ENCODE results near the gene ATP5F1B. TPM values are rescaled to one million over a fixed set of nuclear protein-coding genes. Genes with fewer than 3 reads are reported as not detected.

The ATP5F1B gene
- total RNA-seq, 4 donors from 2014 or later = 293 to 326 (median 296) TPM

DNA sequence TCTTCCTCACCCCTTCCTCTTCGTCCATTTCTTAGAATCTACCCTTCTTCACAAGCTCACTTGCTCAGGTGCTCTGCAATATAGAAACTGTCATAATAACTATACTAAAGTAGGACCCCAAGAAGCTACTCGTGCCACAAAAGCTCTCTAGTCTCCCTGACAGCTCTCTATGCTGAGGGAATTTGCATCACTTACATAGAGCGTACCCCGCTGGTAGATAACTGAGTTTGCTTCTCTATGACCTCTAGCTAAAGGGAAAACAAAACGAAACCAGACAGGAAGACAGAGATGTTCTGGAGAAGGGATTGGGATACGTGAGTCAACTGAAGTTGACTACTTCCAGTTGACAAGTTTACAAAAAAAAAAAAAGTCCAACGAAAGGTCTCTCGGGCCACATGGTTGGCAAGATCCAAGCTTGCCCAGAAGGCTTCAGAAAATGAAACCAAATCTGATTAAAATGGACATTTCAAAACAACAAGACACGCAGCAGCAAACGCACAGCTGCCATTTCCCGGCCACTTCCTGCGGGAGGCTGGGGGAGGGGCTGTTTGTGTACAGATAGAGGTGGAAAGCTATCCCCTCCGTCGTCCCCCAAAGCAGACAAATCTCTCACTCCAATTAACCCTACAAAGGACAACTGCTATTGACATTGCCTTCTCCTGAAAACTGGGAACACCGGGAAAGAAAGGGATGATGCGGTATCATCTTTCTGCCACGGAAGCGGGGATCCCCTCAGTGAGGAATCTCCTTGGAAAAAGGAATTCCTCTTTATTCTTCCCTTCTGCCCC, 16.9 kb downstream of the ATP5F1B start:
- WGBS, 2 donors = 0 to 1% methylated on average over 18 of the region's 18 CpGs
- H3K27me3 ChIP-seq = no peaks in the 10 kb centered on the region
- peak; percentile 54 to 81 for DNase-seq (ENCODE audit: low spot score in 2 of 2)
- H3K4me1 ChIP-seq = peaks cover 0 to 80% (median 50%) of the 10 kb centered on the region in 4 donors
- H3K9me3 ChIP-seq = no peaks in the 10 kb centered on the region
- H3K4me3 ChIP-seq = peak overlapping the region; percentile 96 to 100 (median 98)
- TF ChIP-seq, protein P1, sequence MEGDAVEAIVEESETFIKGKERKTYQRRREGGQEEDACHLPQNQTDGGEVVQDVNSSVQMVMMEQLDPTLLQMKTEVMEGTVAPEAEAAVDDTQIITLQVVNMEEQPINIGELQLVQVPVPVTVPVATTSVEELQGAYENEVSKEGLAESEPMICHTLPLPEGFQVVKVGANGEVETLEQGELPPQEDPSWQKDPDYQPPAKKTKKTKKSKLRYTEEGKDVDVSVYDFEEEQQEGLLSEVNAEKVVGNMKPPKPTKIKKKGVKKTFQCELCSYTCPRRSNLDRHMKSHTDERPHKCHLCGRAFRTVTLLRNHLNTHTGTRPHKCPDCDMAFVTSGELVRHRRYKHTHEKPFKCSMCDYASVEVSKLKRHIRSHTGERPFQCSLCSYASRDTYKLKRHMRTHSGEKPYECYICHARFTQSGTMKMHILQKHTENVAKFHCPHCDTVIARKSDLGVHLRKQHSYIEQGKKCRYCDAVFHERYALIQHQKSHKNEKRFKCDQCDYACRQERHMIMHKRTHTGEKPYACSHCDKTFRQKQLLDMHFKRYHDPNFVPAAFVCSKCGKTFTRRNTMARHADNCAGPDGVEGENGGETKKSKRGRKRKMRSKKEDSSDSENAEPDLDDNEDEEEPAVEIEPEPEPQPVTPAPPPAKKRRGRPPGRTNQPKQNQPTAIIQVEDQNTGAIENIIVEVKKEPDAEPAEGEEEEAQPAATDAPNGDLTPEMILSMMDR (IDR thresholded peaks at IDR 0.05) = no peak
- peak; percentile 18 to 70 for TF ChIP-seq EP300 (IDR thresholded peaks at IDR 0.05)
- TF ChIP-seq POLR2A (IDR thresholded peaks at IDR 0.05) = peak in 1 of 2 donors; percentile 35
- peak overlapping the region; percentile 93 to 99 (median 96) for H3K27ac ChIP-seq
- H3K36me3 ChIP-seq = no peaks in the 10 kb centered on the region

DNA sequence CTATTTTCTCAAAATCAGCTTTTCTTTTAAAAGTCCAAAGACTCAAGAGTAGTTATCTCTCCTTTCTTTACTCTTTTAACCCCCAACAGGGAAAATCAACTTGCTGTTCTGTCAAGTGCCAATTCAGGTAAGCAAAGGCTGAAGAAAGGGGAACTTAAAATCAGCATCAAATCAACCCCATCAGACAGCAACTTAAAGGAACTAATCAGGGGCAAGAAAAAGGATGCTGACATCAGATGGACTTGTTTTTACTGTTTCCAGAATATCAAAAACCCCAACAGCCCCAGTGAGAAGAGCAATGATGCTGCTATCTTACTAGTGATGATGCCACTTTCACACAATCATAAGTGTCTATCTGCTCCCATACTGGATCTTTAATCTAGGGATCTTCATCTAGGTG, 19.1 kb downstream of the ATP5F1B start:
- peaks cover 0 to 78% (median 32%) of the 10 kb centered on the region in 4 donors for H3K4me1 ChIP-seq
- no peaks in the 10 kb centered on the region for H3K27me3 ChIP-seq
- peaks cover 0 to 5% (median 0%) of the 10 kb centered on the region in 3 donors for H3K36me3 ChIP-seq
- no peak for DNase-seq (ENCODE audit: low spot score in 2 of 2)
- peak overlapping the region in 1 of 4 donors; percentile 13 for H3K27ac ChIP-seq
- TF ChIP-seq EP300 (IDR thresholded peaks at IDR 0.05) (no peak), POLR2A (IDR thresholded peaks at IDR 0.05) (no peak)
- TF ChIP-seq, protein P1 (IDR thresholded peaks at IDR 0.05) = no peak
- no peak overlapping the region for H3K4me3 ChIP-seq
- no peaks in the 10 kb centered on the region for H3K9me3 ChIP-seq

DNA sequence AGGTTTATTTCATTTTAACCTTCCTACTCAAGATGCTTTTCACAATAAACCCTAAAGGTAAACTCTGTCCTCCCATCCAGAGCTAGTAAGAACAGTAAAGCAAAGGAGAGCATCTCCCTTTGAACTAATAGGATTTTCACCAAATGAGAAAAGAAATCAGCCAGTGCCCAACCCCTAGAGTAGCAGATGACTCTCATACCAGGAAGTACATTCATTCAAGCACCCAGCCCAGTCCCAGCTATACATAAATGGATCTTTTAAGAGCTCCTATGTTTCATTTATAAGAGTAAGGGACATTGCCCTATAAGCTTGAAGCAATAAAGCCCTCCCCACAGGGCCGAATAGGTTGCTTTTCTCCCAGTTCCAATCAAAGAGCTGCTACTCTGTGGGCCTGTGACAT, 23.2 kb downstream of the ATP5F1B start:
- WGBS, 2 donors = 53 to 78% methylated on average over 1 of the region's 1 CpG
- no peak overlapping the region for H3K4me3 ChIP-seq
- no peaks in the 10 kb centered on the region for H3K27me3 ChIP-seq
- H3K27ac ChIP-seq = no peak overlapping the region
- peaks cover 0 to 91% (median 10%) of the 10 kb centered on the region in 4 donors for H3K4me1 ChIP-seq
- no peaks in the 10 kb centered on the region for H3K9me3 ChIP-seq
- DNase-seq (ENCODE audit: low spot score in 2 of 2) = no peak
- TF ChIP-seq, protein P1 (IDR thresholded peaks at IDR 0.05) = no peak
- TF ChIP-seq EP300 (IDR thresholded peaks at IDR 0.05) (no peak), POLR2A (IDR thresholded peaks at IDR 0.05) (no peak)
- peaks cover 0 to 37% (median 0%) of the 10 kb centered on the region in 3 donors for H3K36me3 ChIP-seq

DNA sequence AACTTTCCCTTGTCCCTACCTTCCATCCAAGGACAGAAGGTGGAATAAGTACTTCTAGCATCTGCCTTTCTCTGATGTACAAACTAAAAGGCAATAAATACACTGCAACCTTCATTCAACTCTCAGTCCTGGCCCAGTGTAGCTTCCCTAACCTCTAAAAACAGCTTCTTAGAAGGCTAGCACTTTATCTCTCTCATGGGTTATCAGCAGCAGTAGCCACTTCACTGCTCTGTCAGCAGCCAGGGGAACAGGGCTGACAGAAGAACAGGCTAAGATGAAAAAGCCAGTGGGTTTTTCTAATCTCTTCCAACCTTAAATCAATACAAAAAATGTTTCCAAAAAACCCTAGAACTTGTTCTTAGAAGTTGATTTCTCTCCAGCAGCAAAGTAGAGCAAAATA, 28.9 kb downstream of the ATP5F1B start:
- Histone ChIP-seq H3K4me3 (no peak overlapping the region), H3K4me1 (peaks cover 0 to 51% (median 0%) of the 10 kb centered on the region in 4 donors), H3K27me3 (no peaks in the 10 kb centered on the region), H3K36me3 (peaks cover 10 to 90% (median 30%) of the 10 kb centered on the region in 3 donors), H3K9me3 (no peaks in the 10 kb centered on the region), H3K27ac (peak overlapping the region in 1 of 4 donors; percentile 11)
- TF ChIP-seq, protein P1 (IDR thresholded peaks at IDR 0.05) = no peak
- TF ChIP-seq EP300 (IDR thresholded peaks at IDR 0.05) (no peak), POLR2A (IDR thresholded peaks at IDR 0.05) (no peak)
- no peak for DNase-seq (ENCODE audit: low spot score in 2 of 2)

DNA sequence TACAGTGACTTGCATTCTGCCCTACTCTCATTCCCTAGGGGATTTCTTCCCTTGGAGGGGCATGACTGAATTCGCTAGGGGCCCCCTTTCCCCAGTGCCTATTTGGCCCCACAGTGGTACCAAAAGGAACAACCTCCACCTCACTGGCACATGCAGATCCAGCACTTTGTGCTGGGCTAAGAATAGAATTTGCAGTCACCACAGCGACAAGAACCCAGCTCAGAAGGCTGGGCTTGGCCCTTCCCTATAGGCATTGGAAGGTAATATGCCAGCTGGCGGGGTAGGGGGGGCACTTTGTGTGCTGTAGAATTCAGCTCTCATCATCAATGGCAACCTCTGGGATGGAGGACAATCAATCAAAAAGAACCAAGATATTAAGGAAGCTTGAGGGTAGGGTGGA, 29.5 kb downstream of the ATP5F1B start:
- no peak overlapping the region for H3K4me3 ChIP-seq
- H3K9me3 ChIP-seq = no peaks in the 10 kb centered on the region
- no peaks in the 10 kb centered on the region for H3K27me3 ChIP-seq
- H3K4me1 ChIP-seq = peaks cover 0 to 46% (median 0%) of the 10 kb centered on the region in 4 donors
- 92 to 96% methylated on average over 3 of the region's 3 CpGs for WGBS, 2 donors
- peaks cover 13 to 92% (median 35%) of the 10 kb centered on the region in 3 donors for H3K36me3 ChIP-seq
- no peak for DNase-seq (ENCODE audit: low spot score in 2 of 2)
- TF ChIP-seq, protein P1 (IDR thresholded peaks at IDR 0.05) = no peak
- TF ChIP-seq EP300 (IDR thresholded peaks at IDR 0.05) (no peak), POLR2A (IDR thresholded peaks at IDR 0.05) (no peak)
- no peak overlapping the region for H3K27ac ChIP-seq

Data from tibial nerve (tissue), 4 donors.